Peyer's patch (tissue), 4 donors: ENCODE data around the gene HOXD13.

Source experiments
- POLR2A ChIP-seq, 2 donors: fragments of 450-650 bp; IDR thresholded peaks; one replicate each; pipeline ENCODE4 v1.5.1; 2017; ENCODE audit warnings: antibody characterized with exemption in 2 of 2, mild to moderate bottlenecking in 2 of 2, moderate library complexity in 2 of 2
- TF ChIP-seq, protein P1 (sequence below), 6 experiments: fragments of 450-650 bp in 4 of 6; fragments of 200-600 bp in 2 of 6; sonication (generic) in 1 of 6; IDR thresholded peaks; one replicate each; pipeline ENCODE4 v1.5.1; 2017 to 2019; ENCODE audit warnings: antibody characterized with exemption in 6 of 6, mild to moderate bottlenecking in 3 of 6, moderate library complexity in 1 of 6

DNA sequence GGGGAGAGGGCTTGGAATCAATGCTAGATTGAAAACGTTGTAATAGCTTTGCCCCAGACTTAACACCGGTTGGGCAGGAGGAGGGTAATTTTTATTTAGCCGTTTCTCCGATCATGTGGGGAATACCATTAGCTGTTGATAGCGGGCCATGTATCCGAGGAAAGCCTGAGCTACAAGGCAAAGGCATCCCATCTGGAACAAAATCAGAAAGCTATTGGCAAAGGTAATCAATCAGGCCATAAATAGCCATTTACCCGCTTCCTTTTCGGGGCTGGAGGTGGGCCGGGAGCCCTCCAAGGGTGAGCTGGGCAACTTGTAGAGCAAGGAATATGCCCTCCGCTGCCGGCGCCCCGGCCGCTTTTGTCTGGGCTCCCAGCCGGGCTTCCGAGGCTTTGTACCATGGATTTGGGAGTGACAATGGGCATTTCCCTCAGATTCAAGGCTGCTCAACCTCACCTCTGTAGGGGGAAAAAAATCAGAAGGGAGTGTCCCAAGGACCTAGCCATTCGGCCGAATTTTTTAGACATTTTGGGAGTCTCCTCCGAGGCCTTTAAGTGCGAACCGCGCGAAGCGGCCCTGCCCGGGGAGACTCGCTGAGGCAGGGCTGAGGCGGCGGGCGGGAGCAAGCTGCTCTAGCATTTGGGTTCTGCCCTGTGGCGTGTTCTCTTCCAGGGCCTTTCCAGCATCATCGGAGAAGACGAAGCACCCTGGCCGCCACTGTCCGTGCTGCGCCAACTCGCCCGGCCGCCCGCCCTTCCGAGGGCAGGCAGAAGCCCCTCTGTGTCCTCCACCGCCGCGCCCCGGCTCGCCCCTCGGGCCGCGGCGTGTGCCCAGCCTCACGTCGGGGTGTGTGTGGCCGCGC is 28.9 kb downstream of the HOXD13 start:
- TF ChIP-seq, protein P1, sequence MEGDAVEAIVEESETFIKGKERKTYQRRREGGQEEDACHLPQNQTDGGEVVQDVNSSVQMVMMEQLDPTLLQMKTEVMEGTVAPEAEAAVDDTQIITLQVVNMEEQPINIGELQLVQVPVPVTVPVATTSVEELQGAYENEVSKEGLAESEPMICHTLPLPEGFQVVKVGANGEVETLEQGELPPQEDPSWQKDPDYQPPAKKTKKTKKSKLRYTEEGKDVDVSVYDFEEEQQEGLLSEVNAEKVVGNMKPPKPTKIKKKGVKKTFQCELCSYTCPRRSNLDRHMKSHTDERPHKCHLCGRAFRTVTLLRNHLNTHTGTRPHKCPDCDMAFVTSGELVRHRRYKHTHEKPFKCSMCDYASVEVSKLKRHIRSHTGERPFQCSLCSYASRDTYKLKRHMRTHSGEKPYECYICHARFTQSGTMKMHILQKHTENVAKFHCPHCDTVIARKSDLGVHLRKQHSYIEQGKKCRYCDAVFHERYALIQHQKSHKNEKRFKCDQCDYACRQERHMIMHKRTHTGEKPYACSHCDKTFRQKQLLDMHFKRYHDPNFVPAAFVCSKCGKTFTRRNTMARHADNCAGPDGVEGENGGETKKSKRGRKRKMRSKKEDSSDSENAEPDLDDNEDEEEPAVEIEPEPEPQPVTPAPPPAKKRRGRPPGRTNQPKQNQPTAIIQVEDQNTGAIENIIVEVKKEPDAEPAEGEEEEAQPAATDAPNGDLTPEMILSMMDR (IDR thresholded peaks at IDR 0.05) = no peak
- no peak for TF ChIP-seq POLR2A (IDR thresholded peaks at IDR 0.05)
